ENCODE results near the gene ARHGEF40. TPM values are rescaled to one million over a fixed set of nuclear protein-coding genes. Genes with fewer than 3 reads are reported as not detected.

The ARHGEF40 gene
- polyA plus RNA-seq, 2 of the 4 experiments (the other 2 are of a cell fraction) = 7.8 to 9.6 TPM

DNA sequence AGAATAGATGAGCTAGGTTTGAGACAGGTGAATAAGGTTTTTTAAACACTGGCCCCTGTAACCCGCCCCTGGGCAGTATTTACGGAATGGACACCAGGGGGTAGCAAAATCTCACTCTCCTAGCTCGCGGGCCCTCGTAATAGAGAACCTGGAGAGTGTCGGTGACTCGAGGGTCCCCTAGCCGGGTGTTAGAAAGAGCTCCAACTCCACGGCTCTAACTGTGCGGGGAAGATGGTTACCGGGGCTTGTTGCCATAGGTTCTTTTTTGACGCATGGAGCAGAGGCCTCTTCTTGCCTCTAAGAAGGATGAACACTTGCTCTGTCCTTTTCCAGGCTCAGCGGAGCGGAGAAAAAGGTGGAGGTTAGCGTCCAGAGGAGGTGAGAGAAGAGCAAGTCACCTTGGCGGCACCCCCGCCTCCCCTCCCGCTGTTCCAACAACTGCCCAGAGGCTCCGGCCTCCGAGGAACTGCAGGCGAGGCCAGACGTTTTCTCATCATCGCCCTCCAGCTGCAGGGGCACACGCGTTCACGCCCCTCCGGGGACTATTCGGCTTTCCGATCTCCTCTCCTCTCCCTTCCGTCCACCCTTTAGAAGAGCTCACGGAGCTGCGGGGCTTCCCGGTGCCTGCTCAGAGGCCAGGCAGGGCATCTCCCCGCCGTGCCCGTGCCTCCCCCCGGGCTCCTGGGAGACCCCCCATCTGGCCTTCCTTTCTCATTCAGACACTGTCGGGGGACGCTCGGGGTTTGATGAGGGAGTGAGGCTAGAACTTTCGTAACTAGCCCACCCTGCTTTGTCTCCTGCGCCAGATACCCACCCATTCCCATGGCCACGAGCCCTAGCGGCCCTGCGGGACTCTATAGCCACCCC lies 1.4 kb upstream of the ARHGEF40 start (continued):
- no peak for TF ChIP-seq CHD4 (IDR thresholded peaks at IDR 0.05; ENCODE audit: borderline replicate concordance)
- TF ChIP-seq RNF2 (IDR thresholded peaks at IDR 0.05; ENCODE audit: borderline replicate concordance, low read depth) = no peak
- peak; percentile 72 to 76 for TF ChIP-seq RAD21 (conservative IDR thresholded peaks at IDR 0.05 in 1 of 2, IDR thresholded peaks at IDR 0.05 in 1 of 2)
- TF ChIP-seq KDM1A (IDR thresholded peaks at IDR 0.05; ENCODE audit: low read depth) = no peak
- TF ChIP-seq SMC3 (IDR thresholded peaks at IDR 0.05) = peak; percentile 67
- TF ChIP-seq MAZ (IDR thresholded peaks at IDR 0.05; ENCODE audit: borderline replicate concordance, low read depth, low read length) = no peak
- no peak for TF ChIP-seq FOXS1 (CRISPR knock-in tag; IDR thresholded peaks at IDR 0.05)
- TF ChIP-seq JUNB (IDR thresholded peaks at IDR 0.05) = no peak

DNA sequence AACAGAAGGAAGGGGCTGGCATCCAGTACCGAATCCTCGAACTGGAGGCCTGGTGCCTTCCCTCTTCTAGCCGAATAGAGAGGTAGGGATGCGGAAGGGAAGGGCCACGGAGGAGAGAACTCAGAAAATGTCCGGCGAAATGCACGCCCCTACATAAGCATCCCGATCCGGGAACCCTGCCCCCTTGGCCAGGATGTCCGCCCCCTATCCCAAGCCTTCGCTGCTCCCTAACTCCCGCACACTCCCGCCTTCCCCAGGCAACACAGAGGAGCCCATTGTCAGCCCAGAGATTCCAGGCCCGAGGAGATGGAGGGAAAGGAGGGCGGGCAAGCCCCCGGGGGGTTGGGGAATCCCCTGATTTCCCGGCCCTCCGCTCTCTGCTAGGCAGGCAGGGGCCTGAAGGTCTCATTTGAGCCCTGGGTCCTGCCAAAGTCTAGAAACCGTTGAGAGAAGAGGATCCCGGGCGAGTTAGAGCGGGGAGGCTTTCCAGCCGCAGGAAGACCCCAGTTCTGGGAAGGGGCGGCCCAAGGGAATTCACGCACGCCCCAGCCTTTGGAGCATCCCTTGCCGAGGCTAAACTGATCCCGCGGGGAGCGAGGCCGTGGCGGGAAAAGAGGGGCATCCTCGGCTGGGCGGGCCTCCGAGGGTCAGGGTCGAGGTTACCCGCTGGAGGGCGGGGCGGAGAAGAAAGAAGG lies 569 bp upstream of the ARHGEF40 start:
- FAIRE-seq (no peak), ATAC-seq (peak in 1 of 2 experiments; percentile 8; a peak in 3 of 6 replicates), DNase-seq (ENCODE audit: low read depth in 1 of 2, low spot score in 1 of 2) (peak in 1 of 2 experiments; percentile 19)
- TF ChIP-seq, protein P1, sequence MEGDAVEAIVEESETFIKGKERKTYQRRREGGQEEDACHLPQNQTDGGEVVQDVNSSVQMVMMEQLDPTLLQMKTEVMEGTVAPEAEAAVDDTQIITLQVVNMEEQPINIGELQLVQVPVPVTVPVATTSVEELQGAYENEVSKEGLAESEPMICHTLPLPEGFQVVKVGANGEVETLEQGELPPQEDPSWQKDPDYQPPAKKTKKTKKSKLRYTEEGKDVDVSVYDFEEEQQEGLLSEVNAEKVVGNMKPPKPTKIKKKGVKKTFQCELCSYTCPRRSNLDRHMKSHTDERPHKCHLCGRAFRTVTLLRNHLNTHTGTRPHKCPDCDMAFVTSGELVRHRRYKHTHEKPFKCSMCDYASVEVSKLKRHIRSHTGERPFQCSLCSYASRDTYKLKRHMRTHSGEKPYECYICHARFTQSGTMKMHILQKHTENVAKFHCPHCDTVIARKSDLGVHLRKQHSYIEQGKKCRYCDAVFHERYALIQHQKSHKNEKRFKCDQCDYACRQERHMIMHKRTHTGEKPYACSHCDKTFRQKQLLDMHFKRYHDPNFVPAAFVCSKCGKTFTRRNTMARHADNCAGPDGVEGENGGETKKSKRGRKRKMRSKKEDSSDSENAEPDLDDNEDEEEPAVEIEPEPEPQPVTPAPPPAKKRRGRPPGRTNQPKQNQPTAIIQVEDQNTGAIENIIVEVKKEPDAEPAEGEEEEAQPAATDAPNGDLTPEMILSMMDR (IDR thresholded peaks at IDR 0.05) = no peak
- TF ChIP-seq NFE2L2 (conservative IDR thresholded peaks at IDR 0.05; ENCODE audit: low read length) = no peak
- no peak for TF ChIP-seq EHMT2 (IDR thresholded peaks at IDR 0.05; ENCODE audit: low read depth)
- TF ChIP-seq MYC (IDR thresholded peaks at IDR 0.05; ENCODE audit: borderline replicate concordance, low read length) = no peak
- no peak for TF ChIP-seq RFX5 (IDR thresholded peaks at IDR 0.05)
- no peak for TF ChIP-seq POLR2A (IDR thresholded peaks at IDR 0.05; ENCODE audit: low read length)
- TF ChIP-seq ZNF302 (CRISPR knock-in tag; IDR thresholded peaks at IDR 0.05) = no peak
- TF ChIP-seq MAX (IDR thresholded peaks at IDR 0.05) = no peak
- TF ChIP-seq FOSL2 (IDR thresholded peaks at IDR 0.05) = no peak
- no peak for TF ChIP-seq FOSL2 (CRISPR knock-in tag; IDR thresholded peaks at IDR 0.05)
- TF ChIP-seq KDM1A (IDR thresholded peaks at IDR 0.05; ENCODE audit: low read depth) = no peak
- TF ChIP-seq CBX2 (IDR thresholded peaks at IDR 0.05; ENCODE audit: borderline replicate concordance, low read depth) = no peak
- TF ChIP-seq EHF (CRISPR knock-in tag; IDR thresholded peaks at IDR 0.05) = no peak
- TF ChIP-seq MAFK (IDR thresholded peaks at IDR 0.05; ENCODE audit: partially characterized antibody) = no peak
- TF ChIP-seq ZSCAN20 (CRISPR knock-in tag; IDR thresholded peaks at IDR 0.05) = no peak
- TF ChIP-seq EP300 (IDR thresholded peaks at IDR 0.05) = no peak
- CTCF ChIA-PET = interaction anchor here (1.1 to 15.5 kb wide), 18 partner anchors 12 to 55 kb away, joined by 3 to 369 read pairs (median 26); partner anchors contain the start of genes TMEM253 and ZNF219
- Histone ChIP-seq H3K4me3 (peak overlapping the region; percentile 79), H3K9me3 (no peaks in the 10 kb centered on the region), H3K27ac (peak overlapping the region; percentile 83 to 95), H3K4me2 (peak overlapping the region; percentile 99), H3K4me1 (peaks cover 23% of the 10 kb centered on the region)
- 29% methylated on average over 36 of the region's 40 CpGs for WGBS (ENCODE audit: missing lambda C conversion rate)
- POLR2A ChIA-PET = interaction anchor here (0.9 to 1.7 kb wide), 4 partner anchors 19 to 55 kb away, joined by 3 to 11 read pairs (median 8); no protein-coding TSS in a partner anchor

Data from A549 (cell line).